ENCODE data around the gene ZIC4.

DNA sequence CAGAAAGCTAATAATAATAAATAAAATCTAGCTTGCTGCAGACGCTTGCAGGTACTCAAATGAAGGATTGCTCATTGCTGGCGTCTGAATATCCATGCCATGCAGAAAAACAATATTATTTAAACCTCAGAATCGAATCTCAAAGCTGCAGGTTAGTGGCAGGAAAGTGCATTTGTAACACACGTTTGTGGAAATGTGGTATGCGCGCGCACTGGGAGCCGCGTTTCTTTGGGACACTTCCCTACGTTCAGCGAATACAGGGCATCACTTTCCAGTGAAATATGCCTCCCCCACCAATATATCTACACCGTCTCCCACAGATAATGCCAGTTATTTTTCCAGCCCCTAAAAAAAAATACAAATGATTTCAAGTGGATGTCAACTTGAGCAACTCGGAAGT lies 37.1 kb downstream of the ZIC4 start:
- TF ChIP-seq POLR2A (IDR thresholded peaks at IDR 0.05) (no peak), EP300 (IDR thresholded peaks at IDR 0.05) (no peak)
